Adrenal gland (tissue), 5 donors: ENCODE results near the gene GALNT7.

Experiments
- CTCF ChIP-seq, 6 experiments: fragments of 450-650 bp in 4 of 6; fragments of 200-600 bp in 2 of 6; sonication (generic) in 1 of 6; IDR thresholded peaks; 1 replicate in 5 of 6; 2 replicates in 1 of 6; pipeline versions ENCODE4 v1.5.1 to v1.8.0; 2016 to 2021; ENCODE audit warnings: antibody characterized with exemption in 6 of 6, mild to moderate bottlenecking in 2 of 6, moderate library complexity in 1 of 6
- POLR2A ChIP-seq, 2 donors: fragments of 450-650 bp; IDR thresholded peaks; one replicate each; pipeline ENCODE4 v1.6.1; 2017; ENCODE audit warnings: antibody characterized with exemption in 2 of 2, mild to moderate bottlenecking in 2 of 2, moderate library complexity in 1 of 2
- donor health status: DM: no; HTN: no; CAD: no.

DNA sequence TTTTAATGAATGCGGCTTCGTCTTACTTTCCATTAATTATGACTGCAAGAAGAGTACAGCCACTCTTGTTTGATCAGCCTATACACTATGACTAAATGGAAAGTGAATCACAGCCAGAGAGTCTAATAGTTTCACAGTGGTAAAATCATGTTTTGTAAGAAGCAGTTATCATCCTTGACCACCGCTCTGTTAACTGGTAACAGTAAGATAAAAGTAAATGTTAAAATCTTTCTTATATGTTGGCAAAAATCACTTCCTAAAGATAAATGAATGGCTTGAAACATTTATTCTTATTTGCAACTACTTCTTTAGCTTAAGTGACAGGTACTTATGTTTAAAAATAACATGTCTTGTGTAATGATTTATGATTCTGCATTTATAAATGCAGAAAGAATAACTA lies 13.2 kb downstream of the GALNT7 start:
- TF ChIP-seq CTCF (IDR thresholded peaks at IDR 0.05) (no peak), POLR2A (IDR thresholded peaks at IDR 0.05) (no peak)
